22Rv1 (cell line): ENCODE data around the gene SLC5A11.

Source experiments
- CTCF ChIP-seq: fragments of 450-650 bp; IDR thresholded peaks from 2 replicates; pipeline ENCODE4 v1.5.1; 2017; ENCODE audit warnings: mild to moderate bottlenecking
- ZFX ChIP-seq: fragments of 450-650 bp; IDR thresholded peaks from 2 replicates; pipeline ENCODE4 v1.6.1; 2017; ENCODE audit warnings: antibody characterized with exemption, borderline replicate concordance

- TF ChIP-seq ZFX = no peak
- no peak for TF ChIP-seq CTCF
These were observed 8.1 kb downstream of the SLC5A11 start for GRCh38 chr16:24853830-24854229.
